Kidney (tissue), 14 donors: Measurements from ENCODE around the gene TULP4. TPM values are rescaled to one million over a fixed set of nuclear protein-coding genes. Genes with fewer than 3 reads are reported as not detected.
A peak's percentile ranks its signal among the peaks of the same experiment; 100 is the strongest.

Experiments used
- DNase-seq, 5 donors: peaks; one replicate each; pipeline ENCODE4 v3.0.0-alpha.2; 2013 to 2020
- FAIRE-seq: peaks from 2 replicates; lab custom pipeline; 2012; peaks lifted over from hg19 to GRCh38; lab: Jason Lieb, UNC
- H3K27ac ChIP-seq, 2 donors: one replicate each; pipeline ENCODE4 v1.7.0; 2013; ENCODE audit warnings: low read depth in 2 of 2, low read length in 2 of 2, inconsistent platforms in 1 of 2
- H3K27me3 ChIP-seq: one replicate; pipeline ENCODE4 v1.7.1; 2013; ENCODE audit warnings: low read length, inconsistent platforms; ENCODE audit not compliant: control insufficient read depth, insufficient read depth
- H3K36me3 ChIP-seq, 3 donors: one replicate each; pipeline versions ENCODE4 v1.7.0 to v1.7.1; 2013; ENCODE audit warnings: low read length in 3 of 3, control low read depth in 1 of 3, inconsistent platforms in 1 of 3; ENCODE audit not compliant: insufficient read depth in 3 of 3, control insufficient read depth in 2 of 3
- H3K4me1 ChIP-seq, 3 donors: one replicate each; pipeline versions ENCODE4 v1.7.0 to v1.7.1; 2013; ENCODE audit warnings: low read length in 3 of 3, inconsistent platforms in 1 of 3, low read depth in 1 of 3; ENCODE audit not compliant: control insufficient read depth in 2 of 3, insufficient read depth in 2 of 3
- H3K4me3 ChIP-seq, 3 donors: one replicate each; pipeline versions ENCODE4 v1.7.0 to v1.8.1; 2013; ENCODE audit warnings: low read length in 3 of 3, control low read depth in 1 of 3, inconsistent platforms in 1 of 3
- H3K9ac ChIP-seq, 3 donors: one replicate each; pipeline versions ENCODE4 v1.7.0 to v1.7.1; 2013; ENCODE audit warnings: low read length in 3 of 3, control low read depth in 1 of 3, inconsistent platforms in 1 of 3
- H3K9me3 ChIP-seq, 3 donors: one replicate each; pipeline versions ENCODE4 v1.7.0 to v1.7.1; 2013; ENCODE audit warnings: low read length in 3 of 3, control low read depth in 1 of 3, inconsistent platforms in 1 of 3; ENCODE audit not compliant: control insufficient read depth in 2 of 3, insufficient read depth in 1 of 3
- CTCF ChIP-seq: IDR thresholded peaks from 3 replicates; pipeline ENCODE4 v1.5.1; 2012; ENCODE audit warnings: mild to moderate bottlenecking, moderate library complexity, borderline replicate concordance; ENCODE audit not compliant: insufficient read depth; ENCODE audit errors: extremely low read depth
- intact Hi-C: fragments of 100-400 bp; cut with DNase I; formaldehyde crosslinking; loops from one replicate; pipeline ENCODE4 v1.11.1; 2022
- polyA plus RNA-seq: library from polyadenylated mRNA; stranded (reverse); fragments of 350-450 nt; fragmentation: Illumina TruSeq; extraction: RNeasy Lipid Tissue Mini Kit (QIAGEN cat#74804); gene quantifications from one replicate; pipeline ENCODE4 v1.2.3, GENCODE V29; 2014; ENCODE audit warnings: low read depth, low replicate concordance; ENCODE audit not compliant: insufficient read depth
- total RNA-seq: library from RNA; stranded (reverse); fragmentation: NEBNext Ultra II Directional; extraction: Animal tissue kit (Norgen Biotek cat#: 25700); gene quantifications from one replicate; pipeline ENCODE4 v1.2.1, GENCODE V29; 2021
- donor health status: control.
- donor health status: control.
- donor health status: control.
- donor health status: control.
- donor health status: control.
- donor health status: DM: yes; HTN: yes; CAD: no.
- donor health status: Normal renal cell carcinoma (clear cell type).

The TULP4 gene
- total and polyA plus RNA-seq, 2 donors from 2014 or later, result 3.3 to 114 TPM

- no peak overlapping the region for H3K9ac ChIP-seq
- no peak for TF ChIP-seq CTCF
- peaks cover 3 to 8% (median 6%) of the 10 kb centered on the region in 3 donors for H3K36me3 ChIP-seq
- H3K4me3 ChIP-seq, result no peak overlapping the region
- intact Hi-C loops, result no loop called here
- H3K4me1 ChIP-seq, result no peaks in the 10 kb centered on the region
- FAIRE-seq, result no peak
- no peaks in the 10 kb centered on the region for H3K27me3 ChIP-seq
- peak in 1 of 5 donors; percentile 14 for DNase-seq
- no peak overlapping the region for H3K27ac ChIP-seq
- no peaks in the 10 kb centered on the region for H3K9me3 ChIP-seq
Measured at GRCh38 chr6:158506601-158507000, 194.3 kb downstream of the TULP4 start.

DNA sequence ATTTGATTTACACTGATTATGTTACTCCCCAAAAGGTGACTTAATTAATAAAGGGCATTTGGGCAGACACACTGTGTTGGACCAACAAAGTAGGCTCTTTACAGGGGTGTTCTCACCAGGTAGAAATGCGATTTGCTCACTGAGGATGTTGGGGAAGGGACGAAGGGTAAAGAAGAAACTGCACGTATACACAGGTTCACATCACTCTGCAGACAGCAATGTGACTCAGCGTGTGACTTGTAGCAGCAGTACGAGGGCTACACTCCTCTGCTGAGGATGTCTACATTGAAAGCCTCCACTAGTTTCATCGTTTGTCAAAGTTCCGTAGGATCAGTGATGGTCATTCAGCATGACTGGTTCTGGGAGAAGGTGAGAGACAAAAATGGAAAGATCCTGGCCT is 194.9 kb downstream of the TULP4 start:
- no peak for TF ChIP-seq CTCF
- peaks cover 3 to 6% (median 6%) of the 10 kb centered on the region in 3 donors for H3K36me3 ChIP-seq
- no peak overlapping the region for H3K27ac ChIP-seq
- H3K4me1 ChIP-seq, result no peaks in the 10 kb centered on the region
- H3K4me3 ChIP-seq, result no peak overlapping the region
- intact Hi-C loops, result no loop called here
- H3K9me3 ChIP-seq, result no peaks in the 10 kb centered on the region
- DNase-seq, result no peak
- no peak overlapping the region for H3K9ac ChIP-seq
- no peaks in the 10 kb centered on the region for H3K27me3 ChIP-seq
- FAIRE-seq, result no peak

- intact Hi-C loops, result no loop called here
- DNase-seq, result no peak
- Histone ChIP-seq H3K27me3 (no peaks in the 10 kb centered on the region), H3K36me3 (peaks cover 3 to 6% (median 6%) of the 10 kb centered on the region in 3 donors), H3K9ac (no peak overlapping the region), H3K9me3 (no peaks in the 10 kb centered on the region), H3K4me1 (no peaks in the 10 kb centered on the region), H3K4me3 (no peak overlapping the region), H3K27ac (no peak overlapping the region)
- no peak for FAIRE-seq
- TF ChIP-seq CTCF, result no peak
Measured at GRCh38 chr6:158508450-158508849, 196.2 kb downstream of the TULP4 start.

- peaks cover 3 to 6% (median 6%) of the 10 kb centered on the region in 3 donors for H3K36me3 ChIP-seq
- no peak overlapping the region for H3K27ac ChIP-seq
- DNase-seq (no peak), FAIRE-seq (no peak)
- no peaks in the 10 kb centered on the region for H3K9me3 ChIP-seq
- H3K27me3 ChIP-seq, result no peaks in the 10 kb centered on the region
- H3K4me1 ChIP-seq, result no peaks in the 10 kb centered on the region
- intact Hi-C loops, result no loop called here
- H3K9ac ChIP-seq, result no peak overlapping the region
- TF ChIP-seq CTCF, result no peak
- no peak overlapping the region for H3K4me3 ChIP-seq
Measured at GRCh38 chr6:158509465-158509864, 197.2 kb downstream of the TULP4 start.
